Activated CD8-positive, alpha-beta memory T cell treated with anti-CD3 and anti-CD28 coated beads, Interleukin-2, amount 50 U/mL, for 24 hours (primary cell): ENCODE data around the gene SLC39A11.

Source experiments
- DNase-seq: peaks from one replicate; pipeline ENCODE4 v3.0.0-alpha.2; 2020; ENCODE audit errors: extremely low read depth

Gene SLC39A11

DNA sequence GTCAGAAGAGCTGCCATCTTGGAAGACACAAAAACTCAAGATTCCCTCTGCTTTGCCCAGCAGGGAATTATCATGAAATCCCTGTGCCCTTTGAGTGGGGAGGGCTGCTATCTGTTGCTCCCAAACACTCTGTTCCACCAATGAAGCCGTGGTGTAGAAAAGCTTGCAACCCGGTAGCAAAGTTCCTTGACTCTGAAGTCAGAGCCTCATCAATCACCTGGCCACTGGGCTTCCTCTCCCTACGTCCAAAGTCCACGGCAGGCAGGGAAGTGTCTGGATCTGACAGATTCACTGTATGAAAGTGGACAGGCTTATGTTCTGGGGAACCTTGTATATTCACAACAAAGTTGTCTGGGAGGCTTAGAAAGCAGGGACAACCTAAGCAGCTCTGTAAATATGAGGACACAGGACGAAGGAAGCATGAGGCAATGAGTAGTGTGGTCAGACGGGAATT lies 343.3 kb downstream of the SLC39A11 start:
- no peak for DNase-seq

DNA sequence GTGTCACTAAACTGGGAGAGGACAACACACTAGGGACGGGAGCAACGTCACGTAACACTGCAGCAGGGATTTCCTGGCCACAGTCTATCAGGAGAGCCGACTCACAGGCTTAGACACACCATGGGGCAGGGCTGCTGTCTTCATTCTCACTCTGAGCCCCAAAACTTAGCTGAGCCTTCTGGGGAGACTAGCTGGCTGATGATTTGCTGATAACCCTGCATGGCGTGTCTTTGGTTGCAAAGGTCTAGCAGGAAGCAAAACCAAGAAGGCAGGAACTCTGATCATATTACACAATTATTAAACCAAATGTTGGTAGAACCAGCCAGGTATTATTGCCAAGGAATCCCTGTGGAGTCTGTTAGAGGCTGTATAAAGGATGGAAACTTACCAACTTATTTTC lies 345.0 kb downstream of the SLC39A11 start:
- no peak for DNase-seq

- no peak for DNase-seq
Observed at GRCh38 chr17:72745241-72745640, 347.2 kb downstream of the SLC39A11 start.

DNA sequence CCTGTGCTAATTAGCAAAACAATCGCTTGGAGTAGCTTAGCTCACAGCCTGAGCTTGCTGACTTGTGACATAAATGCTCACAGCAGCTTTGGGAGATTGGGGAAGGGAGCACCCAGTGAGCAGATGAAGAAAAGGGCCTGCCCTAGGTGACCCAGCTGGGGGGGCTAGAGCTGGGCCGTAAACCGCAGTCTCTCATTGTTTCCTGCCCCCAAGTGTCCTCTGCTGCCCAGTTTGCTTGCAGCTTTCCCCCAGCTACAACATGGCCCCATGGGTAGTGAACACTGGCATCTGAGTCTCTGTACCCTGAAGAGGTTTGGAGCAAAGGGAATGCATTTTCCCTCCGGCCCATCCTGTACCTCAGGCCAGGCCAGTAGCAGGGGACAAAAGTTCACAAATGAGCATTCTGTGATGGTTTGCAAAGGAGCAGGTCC lies 349.4 kb downstream of the SLC39A11 start:
- DNase-seq = no peak

- no peak for DNase-seq
Observed at GRCh38 chr17:72737151-72737690, 355.3 kb downstream of the SLC39A11 start.

- DNase-seq = no peak
Observed at GRCh38 chr17:72735592-72735991, 356.9 kb downstream of the SLC39A11 start.

- no peak for DNase-seq
Observed at GRCh38 chr17:72735048-72735447, 357.4 kb downstream of the SLC39A11 start.

GRCh38 chr17:72734613-72735012 lies 357.9 kb downstream of the SLC39A11 start:
- DNase-seq = no peak

DNA sequence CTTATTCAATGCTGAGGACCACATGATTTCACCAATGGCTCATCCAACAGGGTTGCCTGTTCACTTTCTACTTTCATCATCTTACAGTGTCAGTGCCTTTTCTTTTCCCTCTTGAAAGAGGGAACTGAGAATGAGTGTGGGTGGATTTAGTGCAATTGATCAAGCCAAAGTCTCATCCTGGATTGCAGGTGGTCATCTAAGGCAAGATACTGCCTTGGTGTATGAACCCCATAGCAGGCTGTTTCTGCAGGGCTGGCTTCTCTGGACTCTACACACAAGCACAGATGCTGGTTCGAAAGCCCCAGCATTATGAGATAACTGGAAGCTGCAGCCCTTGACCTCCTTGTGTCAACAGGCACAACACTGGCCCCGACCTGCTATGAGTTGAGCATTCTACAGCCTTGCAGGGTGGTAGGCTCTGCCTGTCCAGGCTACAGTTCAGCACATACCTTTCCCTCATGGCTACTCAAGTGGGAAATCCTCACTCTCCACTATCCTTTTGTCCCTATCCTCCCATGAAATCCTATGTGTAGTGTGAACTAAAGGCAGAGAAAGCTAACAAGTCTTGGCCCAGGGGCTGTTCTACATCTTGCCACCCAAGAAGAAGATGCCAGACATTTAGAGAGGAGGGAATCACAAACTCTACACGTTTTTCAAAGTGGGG lies 358.7 kb downstream of the SLC39A11 start:
- DNase-seq = no peak

DNA sequence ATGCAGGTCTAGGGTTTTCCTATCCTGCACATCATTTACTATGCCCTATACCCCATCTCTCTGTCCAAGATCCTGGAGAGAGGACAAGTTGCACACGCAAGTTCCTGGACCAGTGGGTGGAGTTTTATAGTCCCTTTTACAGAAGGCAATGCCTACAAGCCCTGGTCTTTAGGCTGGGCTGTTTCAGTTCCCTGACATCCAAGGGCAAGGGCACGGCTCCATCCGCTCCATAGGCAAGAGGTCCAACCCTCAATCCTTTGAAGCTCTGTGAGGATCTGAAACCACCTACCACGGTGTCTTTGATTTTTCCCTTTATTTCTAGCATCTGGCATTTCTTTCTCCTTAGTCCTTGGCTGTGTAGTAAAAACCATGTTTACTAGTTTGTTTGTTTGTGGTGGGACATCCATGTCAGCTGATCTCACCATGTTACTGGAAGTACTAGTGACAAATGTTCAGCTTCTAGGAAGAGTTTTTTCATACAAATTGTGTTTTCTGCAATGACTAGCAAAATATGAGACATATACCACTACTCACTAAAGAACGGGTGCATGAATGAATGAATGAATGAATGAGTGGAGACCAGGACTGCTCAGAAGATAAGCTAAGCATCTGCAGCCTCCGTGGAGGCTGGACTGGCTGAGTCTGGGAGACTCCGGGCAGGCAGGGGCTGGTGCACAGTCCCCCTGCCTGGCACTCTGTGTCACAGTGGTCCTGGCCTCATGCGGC lies 359.4 kb downstream of the SLC39A11 start:
- DNase-seq = no peak

DNA sequence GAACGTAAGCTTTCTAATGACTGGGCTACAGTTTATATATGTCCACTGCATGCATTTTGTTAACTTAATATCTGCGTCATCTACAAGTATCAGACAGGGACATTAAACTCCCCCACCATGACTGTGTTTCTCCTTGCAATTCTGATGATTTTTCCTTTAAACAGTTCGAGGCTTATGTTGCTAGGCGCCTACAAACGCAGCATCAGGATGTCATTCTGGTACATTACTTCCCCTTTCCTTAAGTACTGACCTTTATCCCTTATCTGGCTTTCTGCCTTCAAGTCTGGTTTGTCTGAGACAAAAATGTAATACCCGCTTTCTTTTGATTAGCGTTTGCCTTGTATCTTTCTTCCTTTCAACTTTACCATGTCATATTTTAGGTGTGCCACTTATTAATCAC lies 362.4 kb downstream of the SLC39A11 start:
- no peak for DNase-seq

DNA sequence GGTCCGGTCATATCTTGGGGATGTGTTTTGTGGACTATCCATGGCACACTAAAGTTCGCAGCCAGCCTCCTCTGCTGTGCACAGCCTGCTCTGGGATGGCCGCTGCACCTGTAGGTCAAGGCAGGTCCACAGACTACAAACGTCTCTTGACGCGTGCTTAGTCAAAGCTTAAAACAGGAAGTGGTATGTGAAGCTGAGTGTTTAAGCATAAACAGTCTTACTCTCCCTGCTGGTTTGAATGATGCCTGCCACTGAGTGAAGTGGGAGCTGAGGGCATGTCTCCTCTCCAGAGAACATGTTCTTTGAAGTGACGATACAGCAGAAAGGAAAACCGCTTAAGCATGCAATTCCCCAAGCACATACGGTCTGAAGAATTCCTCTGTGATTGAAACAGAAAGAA lies 365.6 kb downstream of the SLC39A11 start:
- no peak for DNase-seq

DNA sequence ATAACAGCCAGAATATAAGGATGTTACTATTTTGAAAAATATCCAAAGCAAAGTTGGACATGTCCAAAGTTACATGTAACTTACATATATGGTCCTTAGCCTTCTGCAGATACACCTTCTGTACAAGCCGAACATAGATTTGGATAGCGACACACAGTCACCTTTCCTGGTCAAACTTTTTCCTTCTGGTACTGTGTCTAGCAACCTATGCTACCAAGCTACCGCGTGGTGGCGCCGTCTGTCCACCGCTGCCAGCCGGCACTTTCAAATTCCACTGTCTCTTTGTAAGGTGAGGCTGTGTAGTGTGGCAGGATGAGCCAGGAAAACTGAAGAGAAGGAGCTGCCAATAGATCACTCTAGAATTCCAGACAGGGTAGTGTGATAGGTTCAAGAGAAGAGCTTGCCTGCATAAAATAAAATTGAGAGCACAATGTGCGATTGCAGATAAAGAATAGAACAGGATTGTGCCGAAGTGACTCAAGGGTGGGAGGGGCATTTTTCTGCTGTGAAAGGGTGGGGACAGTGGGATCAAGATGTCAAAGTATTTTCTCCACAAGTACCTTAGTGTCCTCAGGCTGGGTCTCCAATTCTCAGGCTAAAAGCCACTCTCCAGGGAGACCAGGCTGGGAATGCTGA lies 366.9 kb downstream of the SLC39A11 start:
- DNase-seq = no peak

DNA sequence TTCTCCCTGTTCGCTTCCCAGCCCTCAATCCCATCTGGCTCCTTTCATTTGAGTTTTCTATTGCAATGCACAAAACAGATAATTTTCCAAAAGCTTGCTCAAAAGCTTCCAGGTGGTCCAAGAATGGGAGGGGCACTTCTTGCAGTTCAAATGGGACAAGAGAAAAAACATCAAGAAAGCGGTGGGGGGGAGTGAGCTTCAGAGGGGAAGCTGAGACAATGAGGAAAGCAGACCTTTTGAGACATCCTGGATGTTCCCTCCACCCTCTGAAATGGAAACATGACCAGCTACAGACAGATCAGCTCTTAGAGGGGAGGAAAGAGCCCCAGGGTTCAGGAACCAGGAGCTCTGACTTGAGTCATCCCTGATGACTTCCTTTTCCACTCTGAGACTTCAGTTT lies 368.2 kb downstream of the SLC39A11 start:
- no peak for DNase-seq

GRCh38 chr17:72723711-72724110 lies 368.8 kb downstream of the SLC39A11 start:
- no peak for DNase-seq

DNA sequence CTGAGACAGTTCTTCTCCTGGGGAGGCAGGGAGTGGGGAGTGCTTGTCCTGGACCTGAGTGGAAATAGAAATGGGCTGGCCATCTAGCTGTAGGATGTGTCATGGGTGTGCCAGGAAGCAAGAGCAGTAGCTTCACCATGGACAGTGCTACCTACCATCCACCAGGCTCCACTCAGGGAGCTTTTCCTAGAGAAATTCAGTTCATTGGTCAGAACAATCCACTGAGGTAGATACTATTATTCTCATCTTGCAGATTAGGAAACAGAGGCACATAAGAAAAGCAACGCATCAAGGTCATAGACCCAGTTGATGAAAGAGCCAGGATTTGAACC lies 372.0 kb downstream of the SLC39A11 start:
- DNase-seq = no peak

- no peak for DNase-seq
Observed at GRCh38 chr17:72719578-72720493, 372.7 kb downstream of the SLC39A11 start.

- DNase-seq = no peak
Observed at GRCh38 chr17:72719206-72719577, 373.3 kb downstream of the SLC39A11 start.

DNA sequence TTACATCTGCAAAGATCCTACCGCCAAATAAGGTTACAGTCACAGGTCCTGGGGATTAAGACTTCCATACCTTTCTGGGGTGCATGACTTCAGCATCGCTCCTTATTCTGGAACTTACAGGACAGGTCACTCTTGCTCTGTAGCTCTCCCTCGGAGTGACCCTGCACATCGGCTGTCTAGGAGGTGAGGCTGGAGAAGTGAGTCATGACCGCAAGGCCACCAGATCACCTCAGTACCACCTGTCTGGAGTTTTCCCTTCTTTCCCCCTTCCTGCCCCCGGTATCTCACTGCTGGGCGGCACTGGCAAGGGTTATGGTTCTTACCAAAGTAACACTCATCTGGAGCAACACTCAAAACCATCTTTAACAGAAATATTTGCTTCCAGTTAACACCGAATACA lies 374.8 kb downstream of the SLC39A11 start:
- DNase-seq = no peak

DNA sequence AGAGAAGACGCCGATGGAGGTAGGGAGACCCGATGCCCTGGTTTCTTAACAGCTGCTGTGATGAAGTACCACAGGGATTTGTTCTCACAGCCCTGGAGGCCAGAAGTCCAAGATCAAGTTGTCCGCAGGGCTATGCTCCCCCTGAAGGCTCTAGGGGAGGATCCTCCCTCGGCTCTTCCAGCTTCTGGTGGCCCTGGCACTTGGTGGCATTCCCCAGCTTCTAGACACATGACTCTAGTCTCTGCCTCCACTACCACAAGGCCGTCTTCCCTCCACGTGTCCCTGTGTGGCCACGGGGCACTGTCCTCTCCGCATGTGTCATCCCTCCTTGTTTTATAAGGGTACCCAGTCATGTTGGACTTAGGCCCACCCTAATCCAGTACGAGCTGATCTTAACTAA lies 375.2 kb downstream of the SLC39A11 start:
- no peak for DNase-seq

DNA sequence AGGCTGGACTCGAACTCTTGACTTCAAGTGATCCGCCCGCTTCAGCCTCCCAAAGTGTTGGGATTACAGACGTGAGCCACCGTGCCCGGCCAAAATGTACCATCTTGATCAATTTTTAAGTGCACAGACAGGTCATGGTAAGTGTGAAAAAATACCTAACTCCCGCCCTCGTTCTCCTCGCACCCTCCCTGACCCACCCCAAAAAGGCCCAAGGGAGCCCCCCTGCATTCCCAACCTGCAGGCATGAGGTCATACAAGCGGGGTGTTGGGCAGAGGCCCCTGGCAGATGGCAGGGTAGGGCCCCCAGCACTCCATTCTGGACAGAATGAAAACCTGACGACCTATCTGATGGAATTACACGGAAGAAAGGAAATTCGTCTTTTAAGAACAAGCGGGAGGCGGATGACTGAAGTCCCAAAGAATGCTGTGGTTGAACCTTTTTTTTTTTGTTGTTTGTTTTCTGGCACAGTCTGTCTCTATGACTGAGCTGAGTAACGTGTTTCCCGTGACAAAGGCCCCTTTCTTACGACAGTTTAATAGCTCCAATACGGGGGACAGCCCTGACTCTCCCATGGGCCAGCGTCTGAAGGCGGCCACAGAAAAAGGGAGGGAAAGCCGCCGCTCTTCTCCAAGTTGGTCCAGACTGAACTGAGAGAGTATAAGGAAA lies 376.4 kb downstream of the SLC39A11 start:
- no peak for DNase-seq
